OCI-LY7 (cell line): ENCODE data around the gene POLR2E. TPM values are rescaled to one million over a fixed set of nuclear protein-coding genes. Genes with fewer than 3 reads are reported as not detected.

ENCODE experiments used
- BruUV-seq: library from RNA; stranded (reverse); fragments of 400-500 nt; replicated peaks from 2 replicates; lab custom pipeline; 2021; lab: Mats Ljungman, UMichigan
- CTCF ChIA-PET: fragments of 300-600 bp; sonication (Branson Sonifier 250); formaldehyde crosslinking; loops from one replicate; lab custom pipeline; 2022; ENCODE audit warnings: antibody characterized with exemption; ENCODE audit not compliant: unreplicated experiment; lab: Charles Lee
- POLR2A ChIA-PET: fragments of 300-600 bp; sonication (Branson Sonifier 250); formaldehyde crosslinking; loops from one replicate; lab custom pipeline; 2022; ENCODE audit warnings: antibody characterized with exemption; lab: Charles Lee
- DNase-seq: peaks from one replicate; pipeline ENCODE4 v3.0.0-alpha.2; 2015; ENCODE audit warnings: low spot score
- H2AFZ ChIP-seq: fragments of 200-600 bp; sonication (generic), shearing (Covaris generic); 2 replicates; pipeline ENCODE4 v1.6.1; 2014; ENCODE audit warnings: mild to moderate bottlenecking, antibody characterized with exemption, low read length, moderate library complexity
- H3K27ac ChIP-seq: fragments of 200-600 bp; sonication (generic); 2 replicates; pipeline ENCODE4 v1.5.1; 2014; ENCODE audit warnings: mixed run types, low read depth, mild to moderate bottlenecking, moderate library complexity, low read length, inconsistent platforms; ENCODE audit not compliant: poor library complexity, severe bottlenecking
- H3K36me3 ChIP-seq: fragments of 200-600 bp; sonication (generic); 2 replicates; pipeline ENCODE4 v1.6.1; 2014; ENCODE audit warnings: mild to moderate bottlenecking, antibody characterized with exemption, low read length, moderate library complexity, mixed read lengths; ENCODE audit not compliant: insufficient read depth
- H3K4me1 ChIP-seq: fragments of 200-600 bp; sonication (generic); 2 replicates; pipeline ENCODE4 v1.5.1; 2014; ENCODE audit warnings: mild to moderate bottlenecking, low read length; ENCODE audit not compliant: insufficient read depth, poor library complexity, severe bottlenecking
- H3K4me2 ChIP-seq: fragments of 200-600 bp; sonication (generic); 2 replicates; pipeline ENCODE4 v1.6.1; 2014; ENCODE audit warnings: mild to moderate bottlenecking, low read length
- H3K4me3 ChIP-seq: fragments of 200-600 bp; sonication (generic); 2 replicates; pipeline ENCODE4 v1.5.1; 2014; ENCODE audit warnings: mild to moderate bottlenecking, low read depth, low read length; ENCODE audit not compliant: poor library complexity, severe bottlenecking
- H3K79me2 ChIP-seq: fragments of 200-600 bp; sonication (generic); 2 replicates; pipeline ENCODE4 v1.6.1; 2016; ENCODE audit warnings: low read depth, mild to moderate bottlenecking, low read length, moderate library complexity, mixed read lengths; ENCODE audit not compliant: insufficient read depth
- H3K9me2 ChIP-seq: fragments of 200-600 bp; sonication (generic); 2 replicates; pipeline ENCODE4 v1.6.1; 2016; ENCODE audit warnings: mild to moderate bottlenecking, low read length, mixed read lengths; ENCODE audit not compliant: insufficient read depth
- H3K9me3 ChIP-seq: fragments of 200-600 bp; sonication (generic); 2 replicates; pipeline ENCODE4 v1.6.1; 2014; ENCODE audit warnings: mild to moderate bottlenecking, mixed run types, low read length, mixed read lengths
- H4K20me1 ChIP-seq: fragments of 200-600 bp; sonication (generic); 2 replicates; pipeline ENCODE4 v1.6.1; 2014; ENCODE audit warnings: mild to moderate bottlenecking, antibody characterized with exemption, low read length, moderate library complexity, mixed read lengths; ENCODE audit not compliant: insufficient read depth
- CTCF ChIP-seq: fragments of 200-600 bp; sonication (generic); conservative IDR thresholded peaks from 2 replicates; pipeline ENCODE4 v1.5.1; 2014; ENCODE audit warnings: mild to moderate bottlenecking, antibody characterized with exemption, low read length, moderate library complexity, mixed read lengths
- EZH2phosphoT487 ChIP-seq: fragments of 200-600 bp; sonication (generic); IDR thresholded peaks from 2 replicates; pipeline ENCODE4 v1.6.1; 2018; ENCODE audit warnings: low read depth, borderline replicate concordance, mild to moderate bottlenecking, mixed run types, antibody characterized with exemption, low read length, moderate library complexity, mixed read lengths
- intact Hi-C: fragments of 100-400 bp; cut with micrococcal nuclease; formaldehyde crosslinking; loops from one replicate; pipeline ENCODE4 v1.10.0; 2022; ENCODE audit not compliant: unreplicated experiment
- total RNA-seq, 2 experiments: library from RNA; depleted of rRNA in 1 of 2; stranded (reverse); fragments of >200 nt in 1 of 2; shearing (Covaris generic) in 1 of 2; gene quantifications; 2 replicates each; pipeline ENCODE4 v1.2.3, GENCODE V29; 2014 to 2022

The POLR2E gene
- total RNA-seq, 2 experiments from 2014 or later = 153 to 193 TPM

- no TSS peak for BruUV-seq
- no peak overlapping the region for H3K4me2 ChIP-seq
- intact Hi-C loops = no loop called here
- no peaks in the 10 kb centered on the region for H3K4me1 ChIP-seq
- H4K20me1 ChIP-seq = no peaks in the 10 kb centered on the region
- TF ChIP-seq CTCF (no peak), EZH2phosphoT487 (no peak)
- H2AFZ ChIP-seq = no peak overlapping the region
- H3K79me2 ChIP-seq = no peaks in the 10 kb centered on the region
- H3K27ac ChIP-seq = no peak overlapping the region
- H3K36me3 ChIP-seq = peaks cover 16% of the 10 kb centered on the region
- H3K4me3 ChIP-seq = no peak overlapping the region
- ChIA-PET CTCF (no interaction called here), POLR2A (no interaction called here)
- no peak for DNase-seq
- no peaks in the 10 kb centered on the region for H3K9me3 ChIP-seq
- no peaks in the 10 kb centered on the region for H3K9me2 ChIP-seq
Measured at GRCh38 chr19:1139126-1139525, 44.0 kb upstream of the POLR2E start.

DNA sequence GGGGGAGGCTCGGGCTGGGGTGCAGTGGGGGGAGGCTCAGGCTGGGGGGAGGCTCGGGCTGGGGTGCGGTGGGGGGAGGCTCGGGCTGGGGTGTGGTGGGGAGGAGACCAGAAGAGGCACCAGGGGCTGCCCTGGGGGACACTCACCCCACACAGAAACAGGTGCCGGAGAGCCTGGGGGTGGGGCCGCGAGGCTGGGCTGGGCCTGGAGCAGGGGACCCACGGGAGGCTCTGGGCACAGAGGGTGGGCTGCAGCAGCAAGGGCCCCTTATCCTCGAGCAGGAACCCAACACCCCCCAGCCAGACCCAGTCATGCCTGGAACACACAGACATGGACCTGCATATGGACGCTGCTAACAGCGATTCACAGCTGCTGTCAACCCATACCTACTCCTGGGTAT, 42.9 kb upstream of the POLR2E start:
- Histone ChIP-seq H3K4me1 (peaks cover 7% of the 10 kb centered on the region), H3K27ac (no peak overlapping the region), H4K20me1 (no peaks in the 10 kb centered on the region), H2AFZ (no peak overlapping the region), H3K9me3 (no peaks in the 10 kb centered on the region), H3K4me3 (no peak overlapping the region), H3K9me2 (no peaks in the 10 kb centered on the region), H3K36me3 (peaks cover 11% of the 10 kb centered on the region), H3K79me2 (no peaks in the 10 kb centered on the region), H3K4me2 (no peak overlapping the region)
- POLR2A ChIA-PET = no interaction called here
- no peak for DNase-seq
- BruUV-seq = no TSS peak
- TF ChIP-seq EZH2phosphoT487 = no peak
- TF ChIP-seq CTCF = no peak
- CTCF ChIA-PET = no interaction called here
- intact Hi-C loops = no loop called here

DNA sequence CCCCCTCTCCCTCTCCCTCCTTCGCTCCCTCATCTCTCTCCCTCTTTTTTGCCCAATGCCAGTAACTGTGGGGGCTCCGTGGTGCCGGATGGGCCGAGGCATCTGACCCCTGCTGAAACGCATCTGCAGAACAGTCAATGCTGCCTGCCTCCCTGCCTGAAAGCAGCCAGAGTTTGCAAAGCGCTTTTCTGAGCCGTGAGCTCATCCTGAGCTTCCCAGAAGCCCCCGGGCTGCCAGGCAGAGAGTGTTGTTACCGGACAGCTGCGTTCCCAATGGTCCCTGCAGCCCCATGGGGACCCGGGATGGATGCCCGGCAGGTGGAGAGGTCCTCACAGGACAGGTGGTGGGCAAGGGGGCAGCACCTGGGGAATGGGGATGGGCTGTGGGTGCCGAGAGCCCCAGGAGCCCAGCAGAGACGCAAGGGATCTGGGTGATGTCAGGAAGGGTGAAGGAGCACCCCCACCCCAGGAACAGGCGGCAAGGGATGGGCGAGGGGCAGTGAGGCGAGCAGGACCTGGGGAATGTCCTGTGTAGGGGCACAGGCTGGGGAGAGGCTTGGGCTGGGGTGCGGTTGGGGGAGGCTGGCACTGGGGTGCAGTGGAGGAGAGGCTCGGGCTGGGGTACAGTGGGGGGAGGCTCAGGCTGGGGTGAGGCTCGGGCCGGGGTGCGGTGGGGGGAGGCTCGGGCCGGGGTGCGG, 41.6 kb upstream of the POLR2E start:
- Histone ChIP-seq H4K20me1 (no peaks in the 10 kb centered on the region), H3K9me2 (no peaks in the 10 kb centered on the region), H3K4me1 (peaks cover 18% of the 10 kb centered on the region), H3K4me2 (no peak overlapping the region), H3K4me3 (no peak overlapping the region), H3K9me3 (no peaks in the 10 kb centered on the region), H3K79me2 (no peaks in the 10 kb centered on the region), H2AFZ (no peak overlapping the region), H3K36me3 (peaks cover 6% of the 10 kb centered on the region; the same call in 1 of the 2 replicates), H3K27ac (no peak overlapping the region)
- ChIA-PET POLR2A (no interaction called here), CTCF (no interaction called here)
- TF ChIP-seq CTCF = no peak
- no peak for TF ChIP-seq EZH2phosphoT487
- DNase-seq = no peak
- no TSS peak for BruUV-seq
- intact Hi-C loops = no loop called here
